Measurements from ENCODE around the gene C1orf87.

The C1orf87 gene

GRCh38 chr1:60073605-60074278 lies at the start of gene C1orf87:
Gene C1orf87, minus strand, starts transcription at chr1:60073770. Its CDS starts 1,127 bp downstream, at chr1:60072643.
- no peak for DNase-seq (ENCODE audit: low spot score)

DNA sequence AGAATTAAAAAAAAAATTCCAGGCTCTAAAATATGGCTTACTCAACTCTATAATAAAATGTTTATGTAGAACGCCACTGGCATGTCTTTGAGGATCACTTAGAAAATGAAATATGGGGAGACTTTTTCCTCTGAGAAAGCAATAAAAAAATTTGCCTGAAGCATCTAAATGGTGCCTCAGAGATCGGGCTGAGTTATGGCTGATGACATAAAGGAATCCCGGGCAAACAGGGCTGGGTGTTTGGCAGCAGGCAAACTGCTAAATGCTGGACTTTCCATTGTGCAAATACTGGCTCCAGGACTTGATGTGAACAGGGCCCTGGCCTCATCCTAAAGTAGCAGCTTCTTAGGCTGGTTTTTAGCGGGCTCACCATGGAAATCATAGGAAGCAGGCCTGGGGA lies 44.5 kb upstream of the C1orf87 start:
- DNase-seq (ENCODE audit: low spot score) = no peak

DNA sequence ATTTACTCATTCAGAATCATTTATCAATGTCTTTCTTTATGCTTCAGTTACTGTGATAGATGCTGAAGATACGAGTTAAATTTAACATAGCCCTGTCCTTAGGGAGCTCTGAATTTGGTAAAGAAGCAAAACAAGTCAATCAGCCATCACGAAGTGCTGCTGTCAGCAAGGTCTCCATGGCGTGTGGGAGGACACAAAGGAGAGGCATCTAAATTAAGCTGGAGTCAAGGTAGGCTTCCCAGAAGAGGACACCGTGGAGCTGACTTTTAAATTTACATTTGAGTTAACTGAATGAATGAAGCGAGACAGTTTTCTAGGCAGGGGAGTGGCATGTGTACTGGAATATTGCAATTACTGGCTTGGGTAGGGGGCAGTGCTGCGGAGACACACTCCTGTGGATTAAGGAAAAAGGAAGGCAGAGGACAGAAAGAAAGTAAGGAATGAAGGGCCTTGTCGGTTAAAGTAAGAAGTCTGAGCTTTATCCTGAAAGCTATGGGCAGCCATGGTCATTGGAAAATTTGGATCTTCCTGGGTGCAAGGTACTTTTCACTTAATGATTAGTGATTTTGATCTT lies 41.3 kb upstream of the C1orf87 start:
- DNase-seq (ENCODE audit: low spot score) = no peak

DNA sequence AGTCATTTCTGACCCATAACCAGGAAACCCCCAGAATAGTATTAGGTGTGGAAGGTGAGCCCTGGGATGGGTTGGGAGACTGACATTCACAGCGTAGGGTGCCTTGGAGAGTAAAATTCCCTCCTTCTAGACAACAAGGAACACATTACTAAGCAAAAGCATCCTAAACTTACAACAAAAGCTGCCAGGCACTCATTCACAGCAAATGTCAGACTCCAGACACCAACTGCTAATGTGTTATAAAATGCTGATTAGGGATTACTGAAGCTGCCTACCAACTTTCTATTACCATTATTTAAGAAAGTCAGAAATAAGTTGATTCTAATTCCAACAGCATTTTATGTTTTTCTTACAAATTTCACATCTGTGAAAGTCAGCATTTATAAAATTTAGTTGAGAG lies 40.0 kb upstream of the C1orf87 start:
- DNase-seq (ENCODE audit: low spot score) = no peak

DNA sequence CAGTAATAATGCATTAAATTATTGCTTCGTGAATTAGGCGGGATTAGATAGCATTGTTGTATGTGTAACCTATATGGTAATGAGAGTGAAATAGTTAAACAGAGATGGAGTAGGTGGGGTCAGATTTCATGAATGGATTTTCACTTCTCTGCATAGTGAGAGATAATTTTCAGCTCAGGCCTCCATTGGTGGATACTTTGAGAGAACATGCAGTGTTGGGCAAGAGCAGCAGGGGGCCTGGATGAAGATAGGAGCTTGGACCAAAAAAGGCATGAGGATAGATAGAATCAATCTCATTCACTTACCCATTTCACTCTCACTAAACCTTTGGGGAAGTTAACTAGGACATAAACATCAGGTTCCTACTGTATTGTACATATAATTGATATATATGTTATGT lies 39.5 kb upstream of the C1orf87 start:
- no peak for DNase-seq (ENCODE audit: low spot score)

GRCh38 chr1:60111716-60112115 lies 38.1 kb upstream of the C1orf87 start:
- no peak for DNase-seq (ENCODE audit: low spot score)

DNA sequence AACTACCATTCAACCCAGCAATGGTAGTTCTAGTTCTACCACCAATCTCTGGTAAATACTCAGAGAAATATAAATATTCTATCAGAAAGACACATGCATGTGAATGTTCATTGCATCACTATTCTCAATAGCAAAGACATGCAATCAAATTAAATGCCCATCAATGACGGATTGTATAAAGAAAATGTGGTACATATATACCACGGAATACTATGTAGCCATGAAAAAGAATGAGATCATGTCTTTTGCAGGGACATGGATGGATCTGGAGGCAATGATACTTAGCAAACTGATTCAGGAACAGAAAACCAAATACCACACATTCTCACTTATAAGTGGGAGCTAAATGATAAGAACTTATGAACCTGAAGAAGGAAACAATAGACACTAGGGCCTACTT lies 37.5 kb upstream of the C1orf87 start:
- no peak for DNase-seq (ENCODE audit: low spot score)

GRCh38 chr1:60108196-60108595 lies 34.6 kb upstream of the C1orf87 start:
- no peak for DNase-seq (ENCODE audit: low spot score)

GRCh38 chr1:60103186-60103585 lies 29.6 kb upstream of the C1orf87 start:
- DNase-seq (ENCODE audit: low spot score) = no peak

DNA sequence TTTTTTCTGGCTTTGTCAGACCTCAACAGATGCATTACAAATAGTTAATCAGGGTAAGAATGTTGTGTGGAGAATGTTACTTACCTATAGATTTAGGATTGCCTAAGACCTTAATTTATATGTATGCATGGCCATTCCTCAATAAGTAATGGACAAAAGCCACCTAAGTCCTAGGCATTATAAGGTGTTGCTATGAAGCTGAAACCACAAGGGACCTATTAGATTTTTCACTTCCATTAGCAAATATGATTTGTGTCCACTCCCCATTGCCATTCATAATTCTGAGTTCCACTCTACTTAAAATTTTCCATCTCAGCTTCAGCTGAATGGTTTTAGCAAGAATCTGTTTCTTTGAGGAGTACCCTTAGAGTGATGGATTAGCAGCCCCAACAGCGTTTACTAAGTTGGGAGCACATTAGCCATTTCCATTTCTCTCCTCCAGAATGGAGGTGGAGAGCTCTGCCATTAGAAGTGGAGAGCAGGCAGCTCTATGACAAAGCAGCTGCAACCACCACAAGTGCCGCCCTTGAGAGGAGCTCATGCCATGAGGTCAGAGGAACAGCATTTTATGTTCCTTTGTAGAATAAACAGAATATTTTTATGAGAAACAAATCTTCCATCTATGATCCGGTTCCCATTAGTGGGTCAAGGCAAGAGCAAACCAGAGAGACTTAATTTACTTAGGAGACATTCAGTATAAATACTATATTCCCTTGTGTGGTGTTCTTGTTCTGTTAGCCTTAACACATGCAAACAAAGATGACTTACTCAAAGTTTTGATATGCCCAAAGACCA lies 28.9 kb upstream of the C1orf87 start:
- DNase-seq (ENCODE audit: low spot score) = no peak

DNA sequence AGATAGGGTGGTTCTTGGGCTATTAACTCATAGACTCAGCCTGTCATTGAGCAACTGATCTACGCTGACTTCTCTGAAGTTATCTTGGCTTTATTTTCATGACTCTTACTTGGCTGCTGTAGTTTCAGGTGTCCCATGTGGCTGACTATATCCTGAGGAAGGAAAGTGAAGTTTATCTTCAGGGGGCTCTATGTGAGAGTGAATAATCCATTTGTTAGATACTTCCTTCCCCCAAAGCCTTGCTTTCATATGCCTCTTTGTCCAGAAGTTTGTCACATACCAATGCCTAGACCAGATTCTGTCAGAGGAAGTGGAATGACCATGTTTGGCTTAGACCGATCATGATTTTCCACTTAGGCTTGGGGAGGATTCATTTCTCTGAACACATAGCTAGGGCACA lies 27.9 kb upstream of the C1orf87 start:
- peak; percentile 79 for DNase-seq (ENCODE audit: low spot score)

GRCh38 chr1:60091195-60091715 lies 17.7 kb upstream of the C1orf87 start:
- no peak for DNase-seq (ENCODE audit: low spot score)

DNA sequence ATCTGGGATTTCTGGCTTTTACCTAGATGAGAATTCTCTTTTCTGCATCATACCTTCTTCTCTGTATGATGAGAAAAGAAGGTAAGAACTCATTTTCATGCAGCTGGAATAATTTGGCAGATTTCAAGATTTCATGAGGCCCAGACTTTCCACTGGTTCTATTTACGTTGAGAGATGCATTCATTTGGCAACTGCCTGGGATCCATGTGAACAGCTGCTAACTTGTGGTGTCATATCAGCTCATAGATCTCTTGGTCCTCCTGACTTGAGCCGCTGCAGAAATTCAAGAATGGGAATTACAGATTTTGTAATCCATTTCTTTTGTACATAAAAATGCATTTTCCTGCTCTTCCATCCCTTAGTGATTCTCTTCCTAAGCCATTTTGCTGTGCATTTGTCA lies 17.1 kb upstream of the C1orf87 start:
- DNase-seq (ENCODE audit: low spot score) = no peak

DNA sequence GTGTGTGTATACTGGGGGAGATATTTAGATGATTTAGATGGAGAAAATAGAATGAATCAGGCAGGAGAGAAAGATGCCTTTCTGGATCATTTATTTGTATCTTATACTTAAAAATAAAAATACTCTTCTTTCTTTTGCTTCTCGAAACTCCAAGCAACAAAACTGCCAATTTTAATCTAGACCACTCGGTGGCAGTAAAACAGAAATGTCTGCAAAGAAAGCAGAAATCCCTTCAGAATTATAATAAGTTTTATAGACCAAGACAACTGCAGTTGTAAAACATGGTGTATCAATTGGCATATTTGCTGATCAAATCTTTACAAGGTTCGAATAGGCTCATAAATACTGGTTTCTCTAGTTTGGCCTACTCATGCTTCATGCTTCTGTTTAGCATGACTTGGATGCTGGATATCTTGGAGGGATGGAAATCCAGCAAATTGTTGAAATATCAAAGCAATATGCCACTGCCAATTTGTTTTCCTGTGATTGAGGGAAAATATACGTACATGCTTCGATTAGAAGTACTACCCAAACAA lies 15.1 kb upstream of the C1orf87 start:
- DNase-seq (ENCODE audit: low spot score) = no peak

GRCh38 chr1:60087681-60088080 lies 14.1 kb upstream of the C1orf87 start:
- DNase-seq (ENCODE audit: low spot score) = no peak

DNA sequence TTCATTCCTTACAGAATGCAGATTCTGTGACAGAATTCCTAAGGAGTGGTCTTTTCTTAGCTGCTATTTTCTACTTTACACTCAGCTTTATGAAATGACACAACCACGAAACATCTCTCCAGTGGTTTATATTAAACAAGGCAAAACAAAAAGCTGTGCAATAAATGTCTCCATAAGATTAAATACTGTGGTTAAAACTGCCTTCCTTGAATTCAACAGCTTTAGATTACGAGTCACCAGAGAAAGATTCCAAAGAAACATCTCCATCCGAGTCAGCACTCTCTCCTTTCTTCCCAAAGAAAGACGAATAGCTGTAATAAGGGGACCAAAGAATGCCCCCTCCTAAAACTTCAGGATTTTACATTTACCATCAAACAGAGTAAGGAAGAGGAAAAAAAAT lies 4.6 kb upstream of the C1orf87 start:
- DNase-seq (ENCODE audit: low spot score) = no peak

- no peak for DNase-seq (ENCODE audit: low spot score)
Measured at GRCh38 chr1:60071296-60071695, 2.3 kb downstream of the C1orf87 start.

GRCh38 chr1:60069691-60070090 lies 3.9 kb downstream of the C1orf87 start:
- DNase-seq (ENCODE audit: low spot score) = no peak

DNA sequence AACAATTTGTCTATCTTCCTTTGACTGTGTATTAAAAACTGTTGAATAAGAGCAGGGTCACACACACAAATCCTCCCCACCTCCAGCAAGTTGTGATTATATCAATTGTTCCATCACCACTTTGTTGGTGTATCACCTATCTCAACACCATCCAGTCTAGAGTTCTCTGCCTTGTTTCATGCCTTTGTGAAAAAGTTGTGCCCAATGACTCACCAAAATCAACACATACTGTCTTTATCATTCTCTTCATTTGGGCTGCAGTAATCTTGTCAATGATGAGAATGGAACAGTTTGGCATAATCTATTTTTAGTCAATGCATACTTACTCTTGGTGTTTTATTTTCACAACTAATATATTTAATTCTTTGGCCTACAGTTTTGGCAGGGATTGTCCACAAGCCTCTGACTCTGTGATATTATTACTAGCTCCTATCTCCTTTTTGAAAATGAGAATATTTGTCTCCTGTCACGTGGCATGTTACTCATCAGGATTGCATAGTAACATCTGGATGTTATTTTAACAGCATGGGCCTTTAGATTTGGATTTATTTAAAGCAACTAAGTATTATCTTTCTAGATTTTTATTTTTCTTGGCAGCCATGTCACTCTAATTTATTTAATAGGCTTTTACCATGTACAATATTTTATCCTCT lies 5.1 kb downstream of the C1orf87 start:
- no peak for DNase-seq (ENCODE audit: low spot score)

DNA sequence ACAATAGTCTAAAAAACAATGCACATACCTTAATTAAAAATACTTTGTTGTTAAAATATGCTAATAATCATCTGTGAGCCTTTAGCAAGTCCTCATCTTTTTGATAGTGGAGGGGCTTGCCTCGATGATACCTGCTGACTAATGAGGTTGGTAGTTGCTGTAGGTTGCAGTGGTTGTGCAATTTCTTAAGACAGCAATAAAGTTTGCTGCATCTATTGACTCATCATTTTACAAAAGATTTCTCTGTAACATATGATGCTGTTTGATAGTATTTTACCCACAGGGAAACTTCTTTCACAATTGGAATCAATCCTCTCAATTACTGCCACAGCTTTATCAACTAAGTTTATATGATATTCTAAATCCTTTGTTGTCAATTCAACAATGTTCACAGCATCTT lies 7.6 kb downstream of the C1orf87 start:
- DNase-seq (ENCODE audit: low spot score) = no peak

GRCh38 chr1:60065199-60065598 lies 8.4 kb downstream of the C1orf87 start:
- DNase-seq (ENCODE audit: low spot score) = no peak

DNA sequence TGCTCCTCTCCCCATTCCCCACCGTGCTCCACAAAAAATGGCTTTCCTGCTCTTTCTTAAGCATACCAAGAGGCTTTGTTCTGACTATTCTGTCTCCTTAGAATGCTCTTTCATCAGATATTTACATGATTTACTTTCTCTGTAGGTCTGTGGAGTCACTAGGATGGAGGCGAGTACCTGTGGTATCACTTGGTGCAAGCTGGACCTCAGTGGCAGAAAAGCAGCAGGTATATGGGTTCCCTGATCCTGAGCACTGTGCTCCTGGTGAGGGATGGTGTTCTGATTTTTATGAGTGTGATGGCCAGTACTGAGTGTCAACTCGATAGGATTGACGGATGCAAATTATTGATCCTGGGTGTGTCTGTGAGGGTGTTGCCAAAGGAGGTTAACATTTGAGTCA lies 10.0 kb downstream of the C1orf87 start:
- DNase-seq (ENCODE audit: low spot score) = no peak
